ENCODE results near the gene HOXC11.

DNA sequence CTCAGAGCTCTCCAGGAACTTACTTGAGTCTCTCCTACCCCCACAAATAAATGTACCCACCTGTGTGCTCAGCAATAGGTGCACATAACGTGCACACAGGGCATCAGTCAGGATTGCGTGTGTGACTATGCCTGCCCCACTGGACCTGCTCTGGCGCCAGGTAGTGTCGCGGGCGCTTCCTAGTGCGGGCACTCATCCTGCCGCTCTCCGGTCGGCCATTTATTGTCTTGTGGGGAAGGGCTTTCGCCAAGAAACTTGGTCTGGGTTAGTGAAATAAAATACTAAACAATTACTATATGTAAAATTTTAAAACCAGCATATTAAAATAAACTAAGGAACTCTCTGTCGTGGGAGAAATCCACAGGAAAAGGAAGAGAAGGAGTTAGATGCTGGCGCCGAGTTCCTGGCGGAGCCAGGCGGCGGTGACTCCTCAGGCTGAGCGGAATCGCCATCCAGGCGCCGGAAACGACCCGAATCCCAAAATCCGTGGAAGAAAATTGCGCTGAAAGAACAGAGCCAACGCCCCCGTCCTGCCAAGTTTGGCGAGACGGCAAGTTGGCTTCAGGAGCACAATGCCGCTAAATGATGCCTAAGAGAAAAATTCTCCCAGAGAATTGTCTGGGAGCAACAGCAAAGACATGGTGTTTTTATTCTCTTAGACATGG is 42.2 kb upstream of the HOXC11 start:
- no peak for TF ChIP-seq POLR2A (IDR thresholded peaks at IDR 0.05; ENCODE audit: low read depth, low read length)
- TF ChIP-seq TAF1 (IDR thresholded peaks at IDR 0.05; ENCODE audit: low read depth, low read length): no peak
- TF ChIP-seq POLR2AphosphoS5 (IDR thresholded peaks at IDR 0.05; ENCODE audit: low read depth, low read length): no peak
- TF ChIP-seq SPI1 (IDR thresholded peaks at IDR 0.05; ENCODE audit: low read depth, low read length): no peak
